Measurements from ENCODE around the gene CHRM5. TPM values are rescaled to one million over a fixed set of nuclear protein-coding genes. Genes with fewer than 3 reads are reported as not detected.

Gene CHRM5
- total RNA-seq, 4 donors from 2014 or later: not detected

GRCh38 chr15:34102175-34102925, 134.1 kb downstream of the CHRM5 start:
- Histone ChIP-seq H3K4me1 (peaks cover 0 to 6% of the 10 kb centered on the region in 2 donors), H3K9me3 (no peaks in the 10 kb centered on the region), H3K27me3 (no peaks in the 10 kb centered on the region), H3K36me3 (no peaks in the 10 kb centered on the region), H3K4me3 (peak overlapping the region; percentile 88 to 93), H3K27ac (peak overlapping the region; percentile 85)
- intact Hi-C loops (cut with DNase I; ENCODE audit: low total_unique reads): loop anchor here (10.0 kb wide), 1 partner anchor 112 kb away; the partner anchor contains the start of gene KATNBL1
- TF ChIP-seq POLR2A (IDR thresholded peaks at IDR 0.05) (no peak), CTCF (IDR thresholded peaks at IDR 0.05) (no peak)
- no peak for DNase-seq

GRCh38 chr15:34106423-34106822, 138.1 kb downstream of the CHRM5 start:
- TF ChIP-seq POLR2A (IDR thresholded peaks at IDR 0.05) (no peak), CTCF (IDR thresholded peaks at IDR 0.05) (no peak)
- Histone ChIP-seq H3K9me3 (no peaks in the 10 kb centered on the region), H3K4me3 (no peak overlapping the region), H3K27me3 (no peaks in the 10 kb centered on the region), H3K27ac (no peak overlapping the region), H3K36me3 (no peaks in the 10 kb centered on the region), H3K4me1 (peaks cover 0 to 6% of the 10 kb centered on the region in 2 donors)
- intact Hi-C loops (cut with DNase I; ENCODE audit: low total_unique reads): loop anchor here (10.0 kb wide), 1 partner anchor 108 kb away; the partner anchor contains the start of gene KATNBL1
- no peak for DNase-seq

GRCh38 chr15:34107315-34107714, 139.0 kb downstream of the CHRM5 start:
- TF ChIP-seq POLR2A (IDR thresholded peaks at IDR 0.05) (no peak), CTCF (IDR thresholded peaks at IDR 0.05) (no peak)
- H3K27ac ChIP-seq: no peak overlapping the region
- intact Hi-C loops (cut with DNase I; ENCODE audit: low total_unique reads): loop anchor here (10.0 kb wide), 1 partner anchor 107 kb away; the partner anchor contains the start of gene KATNBL1

GRCh38 chr15:34109797-34110663, 141.7 kb downstream of the CHRM5 start:
- Histone ChIP-seq H3K27me3 (no peaks in the 10 kb centered on the region), H3K27ac (no peak overlapping the region), H3K36me3 (no peaks in the 10 kb centered on the region), H3K4me3 (no peak overlapping the region), H3K4me1 (no peaks in the 10 kb centered on the region), H3K9me3 (no peaks in the 10 kb centered on the region)
- intact Hi-C loops (cut with DNase I; ENCODE audit: low total_unique reads): loop anchor here (10.0 kb wide), 1 partner anchor 105 kb away; the partner anchor contains the start of gene KATNBL1
- DNase-seq: no peak
- TF ChIP-seq POLR2A (IDR thresholded peaks at IDR 0.05) (no peak), CTCF (IDR thresholded peaks at IDR 0.05) (peak in 2 of 4 experiments; percentile 7)

More at GRCh38 chr15:34107315-34107714, 139.0 kb downstream of the CHRM5 start:
- no peak for DNase-seq
- H3K9me3 ChIP-seq: no peaks in the 10 kb centered on the region
- no peaks in the 10 kb centered on the region for H3K36me3 ChIP-seq
- no peak overlapping the region for H3K4me3 ChIP-seq
- no peaks in the 10 kb centered on the region for H3K27me3 ChIP-seq
- H3K4me1 ChIP-seq: peaks cover 0 to 6% of the 10 kb centered on the region in 2 donors

All from uterus (tissue), 4 donors.